HEK293T (cell line): Measurements from ENCODE around the gene TSPAN18.

Source experiments
- BHLHE40 ChIP-seq: fragments of 450-650 bp; IDR thresholded peaks from 2 replicates; pipeline ENCODE4 v1.6.1; 2016; ENCODE audit warnings: mild to moderate bottlenecking, moderate library complexity, borderline replicate concordance
- FOXA1 ChIP-seq: fragments of 450-650 bp; IDR thresholded peaks from 2 replicates; pipeline ENCODE4 v1.6.1; 2016; ENCODE audit warnings: mild to moderate bottlenecking

GRCh38 chr11:44947114-44947513 is 220.4 kb downstream of the TSPAN18 start:
- no peak for TF ChIP-seq FOXA1
- TF ChIP-seq BHLHE40 = no peak
